Keratinocyte (primary cell): Measurements from ENCODE around the gene BBIP1. TPM values are rescaled to one million over a fixed set of nuclear protein-coding genes. Genes with fewer than 3 reads are reported as not detected.

Source experiments
- DNase-seq: peaks from one replicate; pipeline ENCODE4 v3.0.0-alpha.2; 2011; ENCODE audit warnings: low read depth, missing footprints, low spot score
- FAIRE-seq: peaks from 2 replicates; lab custom pipeline; 2011; peaks lifted over from hg19 to GRCh38; lab: Jason Lieb, UNC
- H2AFZ ChIP-seq: 2 replicates; pipeline ENCODE4 v1.6.0; 2012; ENCODE audit warnings: low read length, control low read depth, inconsistent platforms; ENCODE audit not compliant: control insufficient read depth
- H3K27ac ChIP-seq: 2 replicates; pipeline ENCODE4 v1.5.1; 2011; ENCODE audit warnings: low read length; ENCODE audit not compliant: control insufficient read depth, insufficient read depth
- H3K27me3 ChIP-seq: 3 replicates; pipeline ENCODE4 v1.6.0; 2011; ENCODE audit warnings: low read length; ENCODE audit not compliant: control insufficient read depth, insufficient read depth; ENCODE audit errors: extremely low read depth
- H3K36me3 ChIP-seq, 2 experiments: 2 replicates in 1 of 2; 3 replicates in 1 of 2; pipeline ENCODE4 v1.5.1; 2011; ENCODE audit warnings: low read length in 2 of 2, mild to moderate bottlenecking in 1 of 2; ENCODE audit not compliant: control insufficient read depth in 2 of 2, insufficient read depth in 2 of 2; ENCODE audit errors: extremely low read depth in 1 of 2
- H3K4me1 ChIP-seq: 3 replicates; pipeline ENCODE4 v1.5.1; 2011; ENCODE audit warnings: low read length; ENCODE audit not compliant: control insufficient read depth, insufficient read depth; ENCODE audit errors: extremely low read depth
- H3K4me2 ChIP-seq: 3 replicates; pipeline ENCODE4 v1.6.0; 2011; ENCODE audit warnings: low read depth, low read length; ENCODE audit not compliant: control insufficient read depth, insufficient read depth; ENCODE audit errors: extremely low read depth
- H3K4me3 ChIP-seq, 3 experiments: fragments of 200-600 bp in 1 of 3; sonication (generic) in 1 of 3; 2 replicates in 2 of 3; 3 replicates in 1 of 3; pipeline ENCODE4 v1.5.1; 2011 to 2016; ENCODE audit warnings: low read length in 3 of 3, mild to moderate bottlenecking in 3 of 3, control low read depth in 2 of 3, inconsistent platforms in 1 of 3, low read depth in 1 of 3, mixed read lengths in 1 of 3, mixed run types in 1 of 3, moderate library complexity in 1 of 3; ENCODE audit not compliant: control insufficient read depth in 2 of 3, insufficient read depth in 2 of 3; ENCODE audit errors: extremely low read depth in 1 of 3
- H3K79me2 ChIP-seq: 2 replicates; pipeline ENCODE4 v1.6.0; 2012; ENCODE audit warnings: low read length; ENCODE audit not compliant: control insufficient read depth, insufficient read depth
- H3K9ac ChIP-seq: 3 replicates; pipeline ENCODE4 v1.6.0; 2011; ENCODE audit warnings: low read length; ENCODE audit not compliant: control insufficient read depth, insufficient read depth; ENCODE audit errors: extremely low read depth
- H3K9me1 ChIP-seq: 3 replicates; pipeline ENCODE4 v1.6.0; 2011; ENCODE audit warnings: low read length; ENCODE audit not compliant: control insufficient read depth, insufficient read depth; ENCODE audit errors: extremely low read depth
- H3K9me3 ChIP-seq: 2 replicates; pipeline ENCODE4 v1.5.1; 2012; ENCODE audit warnings: low read depth, low read length; ENCODE audit not compliant: control insufficient read depth
- H4K20me1 ChIP-seq: 3 replicates; pipeline ENCODE4 v1.6.0; 2011; ENCODE audit warnings: low read length; ENCODE audit not compliant: control insufficient read depth, insufficient read depth; ENCODE audit errors: extremely low read depth
- EZH2 ChIP-seq: IDR thresholded peaks from one replicate; pipeline ENCODE4 v1.6.1; 2012; ENCODE audit warnings: inconsistent platforms, mild to moderate bottlenecking, low read length, moderate library complexity
- dilution Hi-C: fragments of 300-500 bp; cut with MboI; formaldehyde crosslinking; loops from one replicate; pipeline ENCODE4 v1.7.0; 2020; ENCODE audit warnings: low sequenced_read_pairs; ENCODE audit not compliant: extremely low pct_ligation_motif_present
- polyA plus RNA-seq, 5 experiments: library from polyadenylated mRNA; depleted of rRNA in 3 of 5; stranded (reverse) in 3 of 5; stranded (forward) in 1 of 5; unstranded in 1 of 5; fragments of >200 nt; gene quantifications; 1 replicate in 1 of 5; 2 replicates in 3 of 5; 3 replicates in 1 of 5; pipeline versions ENCODE4 v1.2.1 to v1.2.3, GENCODE V29; 2011 to 2012; ENCODE audit warnings: missing spikeins in 2 of 5, low read depth in 1 of 5, low replicate concordance in 1 of 5
- TF ChIP-seq, protein P1 (sequence below), 3 experiments: IDR thresholded peaks in 1 of 3; conservative IDR thresholded peaks in 1 of 3; optimal IDR thresholded peaks in 1 of 3; 2 replicates in 2 of 3; 3 replicates in 1 of 3; pipeline versions ENCODE3 to v1.5.1; 2011; ENCODE audit warnings: low read length in 3 of 3, mild to moderate bottlenecking in 3 of 3, moderate library complexity in 2 of 3, control low read depth in 1 of 3, inconsistent platforms in 1 of 3; ENCODE audit not compliant: insufficient read depth in 2 of 3; ENCODE audit errors: extremely low read depth in 1 of 3

Gene BBIP1
- polyA plus RNA-seq, 1 donor (not counting 4 experiments of a cell fraction or from before 2014, with no cell fraction given) = 30.4 TPM

GRCh38 chr10:110900983-110901382 lies 18.0 kb downstream of the BBIP1 start:
- dilution Hi-C loops = no loop called here
- TF ChIP-seq EZH2 = no peak
- TF ChIP-seq, protein P1, sequence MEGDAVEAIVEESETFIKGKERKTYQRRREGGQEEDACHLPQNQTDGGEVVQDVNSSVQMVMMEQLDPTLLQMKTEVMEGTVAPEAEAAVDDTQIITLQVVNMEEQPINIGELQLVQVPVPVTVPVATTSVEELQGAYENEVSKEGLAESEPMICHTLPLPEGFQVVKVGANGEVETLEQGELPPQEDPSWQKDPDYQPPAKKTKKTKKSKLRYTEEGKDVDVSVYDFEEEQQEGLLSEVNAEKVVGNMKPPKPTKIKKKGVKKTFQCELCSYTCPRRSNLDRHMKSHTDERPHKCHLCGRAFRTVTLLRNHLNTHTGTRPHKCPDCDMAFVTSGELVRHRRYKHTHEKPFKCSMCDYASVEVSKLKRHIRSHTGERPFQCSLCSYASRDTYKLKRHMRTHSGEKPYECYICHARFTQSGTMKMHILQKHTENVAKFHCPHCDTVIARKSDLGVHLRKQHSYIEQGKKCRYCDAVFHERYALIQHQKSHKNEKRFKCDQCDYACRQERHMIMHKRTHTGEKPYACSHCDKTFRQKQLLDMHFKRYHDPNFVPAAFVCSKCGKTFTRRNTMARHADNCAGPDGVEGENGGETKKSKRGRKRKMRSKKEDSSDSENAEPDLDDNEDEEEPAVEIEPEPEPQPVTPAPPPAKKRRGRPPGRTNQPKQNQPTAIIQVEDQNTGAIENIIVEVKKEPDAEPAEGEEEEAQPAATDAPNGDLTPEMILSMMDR (optimal IDR thresholded peaks at IDR 0.05 in 1 of 3, IDR thresholded peaks at IDR 0.05 in 1 of 3, conservative IDR thresholded peaks at IDR 0.05 in 1 of 3; ENCODE audit: extremely low read depth in 1 of 3, insufficient read depth in 2 of 3, low read length in 3 of 3) = no peak

DNA sequence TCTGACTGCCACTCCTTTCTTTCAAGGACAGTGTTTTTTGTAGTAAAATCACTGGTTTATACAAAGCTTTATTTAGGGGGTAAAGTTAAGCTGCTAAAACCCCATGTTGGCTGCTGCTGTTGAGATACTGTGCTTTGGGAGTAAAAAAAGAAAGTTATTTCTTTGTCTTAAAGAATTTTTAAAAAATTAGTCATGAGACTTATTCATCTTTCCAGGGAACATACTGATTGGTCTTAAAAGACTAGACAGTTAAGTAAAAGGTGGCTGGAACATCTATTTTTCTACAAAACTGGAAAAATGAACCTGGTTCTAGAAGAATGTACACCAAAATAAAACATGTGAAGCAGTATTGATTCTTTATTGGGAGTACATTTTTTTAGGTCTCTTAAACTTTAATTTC lies 20.6 kb downstream of the BBIP1 start:
- Histone ChIP-seq H3K27ac (no peak overlapping the region), H3K79me2 (no peaks in the 10 kb centered on the region), H3K9me3 (no peaks in the 10 kb centered on the region), H3K27me3 (no peaks in the 10 kb centered on the region), H3K9ac (no peak overlapping the region), H3K4me1 (peaks cover 23% of the 10 kb centered on the region), H3K4me3 (no peak overlapping the region), H3K9me1 (no peaks in the 10 kb centered on the region), H4K20me1 (no peaks in the 10 kb centered on the region), H3K4me2 (peak overlapping the region; percentile 47), H2AFZ (no peak overlapping the region), H3K36me3 (peaks cover 5 to 12% of the 10 kb centered on the region in 2 experiments)
- dilution Hi-C loops = loop anchor here (25.0 kb wide), 1 partner anchor 586 kb away; the partner anchor contains the start of gene SMNDC1
- DNase-seq = no peak
- no peak for FAIRE-seq
- TF ChIP-seq EZH2 = no peak
- TF ChIP-seq, protein P1 (optimal IDR thresholded peaks at IDR 0.05 in 1 of 3, IDR thresholded peaks at IDR 0.05 in 1 of 3, conservative IDR thresholded peaks at IDR 0.05 in 1 of 3; ENCODE audit: extremely low read depth in 1 of 3, insufficient read depth in 2 of 3, low read length in 3 of 3) = no peak

More at GRCh38 chr10:110900983-110901382, 18.0 kb downstream of the BBIP1 start:
- H3K4me2 ChIP-seq = no peak overlapping the region
- no peak overlapping the region for H2AFZ ChIP-seq
- no peak for FAIRE-seq
- H3K9me1 ChIP-seq = no peaks in the 10 kb centered on the region
- peaks cover 23% of the 10 kb centered on the region for H3K4me1 ChIP-seq
- H3K9ac ChIP-seq = no peak overlapping the region
- no peak overlapping the region for H3K4me3 ChIP-seq
- H3K27ac ChIP-seq = no peak overlapping the region
- peaks cover 5 to 12% of the 10 kb centered on the region in 2 experiments for H3K36me3 ChIP-seq
- no peaks in the 10 kb centered on the region for H4K20me1 ChIP-seq
- H3K9me3 ChIP-seq = no peaks in the 10 kb centered on the region
- no peaks in the 10 kb centered on the region for H3K79me2 ChIP-seq
- no peak for DNase-seq
- no peaks in the 10 kb centered on the region for H3K27me3 ChIP-seq
